B cell (primary cell): Measurements from ENCODE around the gene DISP2. TPM values are rescaled to one million over a fixed set of nuclear protein-coding genes. Genes with fewer than 3 reads are reported as not detected.
A peak's percentile ranks its signal among the peaks of the same experiment; 100 is the strongest.

Experiments
- ATAC-seq: fragments of 200-7000 bp; cut with Tn5 transposase; one replicate; pipeline ENCODE4 v1.10.0; 2021; ENCODE audit warnings: low read depth, mild to moderate bottlenecking, moderate number of reproducible peaks, moderate library complexity
- CTCF ChIA-PET: fragments of 350-600 bp; sonication (Branson Sonifier 250); formaldehyde crosslinking; loops from one replicate; lab custom pipeline; 2021; ENCODE audit warnings: antibody characterized with exemption, inconsistent platforms; lab: Charles Lee
- POLR2A ChIA-PET: fragments of 350-600 bp; sonication (Branson Sonifier 250); formaldehyde crosslinking; loops from one replicate; lab custom pipeline; 2021; ENCODE audit warnings: antibody characterized with exemption; lab: Charles Lee
- DNase-seq: peaks from one replicate; pipeline ENCODE4 v3.0.0; 2013
- H2AFZ ChIP-seq: 2 replicates; pipeline ENCODE4 v1.6.1; 2012; ENCODE audit warnings: mild to moderate bottlenecking, low read depth, low read length; ENCODE audit not compliant: insufficient read depth, poor library complexity, severe bottlenecking
- H3K27ac ChIP-seq, 2 donors: 1 replicate in 1 of 2; 2 replicates in 1 of 2; pipeline ENCODE4 v1.5.1; 2012 to 2013; ENCODE audit warnings: low read length in 2 of 2, mild to moderate bottlenecking in 2 of 2, moderate library complexity in 1 of 2
- H3K27me3 ChIP-seq, 4 experiments: fragments of 200-600 bp in 1 of 4; sonication (generic) in 1 of 4; replicated peaks in 1 of 4; 1 replicate in 2 of 4; 2 replicates in 2 of 4; pipeline versions ENCODE4 v1.6.1 to v1.7.0; 2013 to 2016; ENCODE audit warnings: low read length in 3 of 4, mild to moderate bottlenecking in 2 of 4, mixed read lengths in 1 of 4, moderate library complexity in 1 of 4; ENCODE audit not compliant: insufficient read depth in 4 of 4, control insufficient read depth in 3 of 4; ENCODE audit errors: control extremely low read depth in 1 of 4
- H3K36me3 ChIP-seq, 2 experiments: replicated peaks in 1 of 2; 1 replicate in 1 of 2; 2 replicates in 1 of 2; pipeline versions ENCODE4 v1.6.1 to v1.7.1; 2013; ENCODE audit warnings: low read length in 1 of 2; ENCODE audit not compliant: insufficient read depth in 2 of 2, control insufficient read depth in 1 of 2; ENCODE audit errors: control extremely low read depth in 1 of 2, extremely low read depth in 1 of 2
- H3K4me1 ChIP-seq, 2 donors: fragments of 200-600 bp in 1 of 2; sonication (generic) in 1 of 2; 1 replicate in 1 of 2; 2 replicates in 1 of 2; pipeline versions ENCODE4 v1.5.1 to v1.6.1; 2013 to 2017; ENCODE audit warnings: low read length in 2 of 2; ENCODE audit not compliant: control insufficient read depth in 2 of 2, insufficient read depth in 2 of 2
- H3K4me2 ChIP-seq: replicated peaks from 2 replicates; pipeline ENCODE3; 2012; ENCODE audit warnings: mild to moderate bottlenecking, low read depth, low read length; ENCODE audit not compliant: poor library complexity, severe bottlenecking
- H3K4me3 ChIP-seq, 5 experiments: fragments of 200-600 bp in 1 of 5; sonication (generic) in 1 of 5; 1 replicate in 3 of 5; 2 replicates in 2 of 5; pipeline versions ENCODE4 v1.5.1 to v1.7.0; 2011 to 2016; ENCODE audit warnings: low read length in 4 of 5, mild to moderate bottlenecking in 4 of 5, low read depth in 2 of 5, control low read depth in 1 of 5, moderate library complexity in 1 of 5; ENCODE audit not compliant: insufficient read depth in 1 of 5; ENCODE audit errors: control extremely low read depth in 1 of 5, extremely low read depth in 1 of 5
- H3K79me2 ChIP-seq: fragments of 200-600 bp; sonication (generic); one replicate; pipeline ENCODE4 v1.6.0; 2016; ENCODE audit warnings: low read length; ENCODE audit not compliant: control insufficient read depth, insufficient read depth
- H3K9ac ChIP-seq: fragments of 200-600 bp; sonication (generic); 2 replicates; pipeline ENCODE4 v1.6.1; 2017; ENCODE audit warnings: mild to moderate bottlenecking, low read length, moderate library complexity
- H3K9me3 ChIP-seq, 3 donors: one replicate each; pipeline versions ENCODE4 v1.6.1 to v1.7.1; 2013; ENCODE audit warnings: low read length in 2 of 3; ENCODE audit not compliant: control insufficient read depth in 2 of 3, insufficient read depth in 1 of 3; ENCODE audit errors: control extremely low read depth in 1 of 3
- H4K20me1 ChIP-seq: 2 replicates; pipeline ENCODE4 v1.6.0; 2012; ENCODE audit warnings: mild to moderate bottlenecking, low read length; ENCODE audit not compliant: insufficient read depth, control insufficient read depth, poor library complexity, severe bottlenecking
- H3K27ac Mint-ChIP-seq: one replicate; pipeline ENCODE4 v1.8.0; 2021; ENCODE audit warnings: mixed read lengths
- H3K27me3 Mint-ChIP-seq: one replicate; pipeline ENCODE4 v1.8.0; 2021; ENCODE audit warnings: mixed read lengths
- H3K4me1 Mint-ChIP-seq: one replicate; pipeline ENCODE4 v1.8.0; 2021; ENCODE audit warnings: mixed read lengths
- H3K4me3 Mint-ChIP-seq: one replicate; pipeline ENCODE4 v1.8.0; 2021; ENCODE audit warnings: mixed read lengths
- H3K9me3 Mint-ChIP-seq: one replicate; pipeline ENCODE4 v1.8.0; 2022; ENCODE audit warnings: mixed read lengths; ENCODE audit not compliant: insufficient read depth
- CTCF ChIP-seq: fragments of 200-600 bp; IDR thresholded peaks from one replicate; pipeline ENCODE4 v1.8.0; 2022; ENCODE audit warnings: antibody characterized with exemption, mild to moderate bottlenecking
- EZH2 ChIP-seq: IDR thresholded peaks from 2 replicates; pipeline ENCODE4 v1.6.1; 2012; ENCODE audit warnings: borderline replicate concordance, low read depth, mild to moderate bottlenecking, moderate library complexity, low read length; ENCODE audit not compliant: insufficient read depth, poor library complexity, severe bottlenecking
- WGBS: methylation state at CpG from one replicate; pipeline ENCODE4 v1.1.5; 2013; ENCODE audit warnings: missing lambda C conversion rate; ENCODE audit not compliant: insufficient coverage; 5-methylcytosine and 5-hydroxymethylcytosine counted together
- intact Hi-C: fragments of 100-400 bp; cut with micrococcal nuclease; formaldehyde crosslinking; loops from one replicate; pipeline ENCODE4 v1.10.0; 2022
- polyA plus RNA-seq: library from polyadenylated mRNA; depleted of rRNA; stranded (reverse); fragments of >200 nt; gene quantifications from 2 replicates; pipeline ENCODE4 v1.2.3, GENCODE V29; 2012
- total RNA-seq, 2 donors: library from RNA; stranded (reverse); fragments of 120-200 nt in 1 of 2; gene quantifications; 1 replicate in 1 of 2; 2 replicates in 1 of 2; pipeline versions ENCODE4 v1.2.3 to v1.2.4, GENCODE V29; 2013 to 2022

The DISP2 gene
- total and polyA plus RNA-seq, 2 donors (not counting 1 experiment from before 2014, with no cell fraction given), result 0.13 to 0.71 TPM

GRCh38 chr15:40335938-40336743, 21.9 kb upstream of the DISP2 start:
- H3K27me3 ChIP-seq, result peaks cover 0 to 12% (median 0%) of the 10 kb centered on the region in 4 experiments
- no peaks in the 10 kb centered on the region for H3K36me3 ChIP-seq
- H3K27me3 Mint-ChIP-seq, result peaks cover 4% of the 10 kb centered on the region
- H3K9ac ChIP-seq, result no peak overlapping the region
- H3K4me3 Mint-ChIP-seq, result no peak overlapping the region
- no peaks in the 10 kb centered on the region for H4K20me1 ChIP-seq
- no peaks in the 10 kb centered on the region for H3K9me3 Mint-ChIP-seq
- no peaks in the 10 kb centered on the region for H3K79me2 ChIP-seq
- TF ChIP-seq EZH2 (no peak), CTCF (no peak)
- no peak for DNase-seq
- H3K27ac ChIP-seq, result no peak overlapping the region
- H3K27ac Mint-ChIP-seq, result no peak overlapping the region
- no peak for ATAC-seq
- peaks cover 28% of the 10 kb centered on the region for H3K4me1 Mint-ChIP-seq
- 72% methylated on average over 9 of the region's 13 CpGs for WGBS
- H3K4me2 ChIP-seq, result peak overlapping the region; percentile 37
- ChIA-PET CTCF (interaction anchor here (1.0 to 15.0 kb wide), 20 partner anchors 8 to 650 kb away, joined by 3 to 382 read pairs (median 14); partner anchors contain the start of genes ANKRD63, DISP2, FSIP1 and INAFM2), POLR2A (interaction anchor here (1.3 to 1.7 kb wide), 2 partner anchors 13 to 58 kb away, joined by 3 to 4 read pairs; no protein-coding TSS in a partner anchor)
- H3K4me3 ChIP-seq, result no peak overlapping the region
- peaks cover 21 to 31% of the 10 kb centered on the region in 2 donors for H3K4me1 ChIP-seq
- H2AFZ ChIP-seq, result no peak overlapping the region
- no peaks in the 10 kb centered on the region for H3K9me3 ChIP-seq
- intact Hi-C loops, result no loop called here

- ChIA-PET POLR2A (interaction anchor here (1.3 to 1.7 kb wide), 2 partner anchors 14 to 59 kb away, joined by 3 to 4 read pairs; no protein-coding TSS in a partner anchor), CTCF (interaction anchor here (0.6 to 15.0 kb wide), 22 partner anchors 8 to 650 kb away, joined by 3 to 382 read pairs (median 12); partner anchors contain the start of genes ANKRD63, DISP2, FSIP1 and INAFM2)
- ATAC-seq, result no peak
- H4K20me1 ChIP-seq, result no peaks in the 10 kb centered on the region
- peaks cover 0 to 12% (median 0%) of the 10 kb centered on the region in 4 experiments for H3K27me3 ChIP-seq
- Mint-ChIP-seq H3K4me3 (no peak overlapping the region), H3K27ac (no peak overlapping the region), H3K27me3 (peaks cover 4% of the 10 kb centered on the region), H3K9me3 (no peaks in the 10 kb centered on the region), H3K4me1 (peaks cover 28% of the 10 kb centered on the region)
- no peak overlapping the region for H2AFZ ChIP-seq
- intact Hi-C loops, result no loop called here
- peak; percentile 49 for DNase-seq
- no peak overlapping the region for H3K9ac ChIP-seq
- no peaks in the 10 kb centered on the region for H3K9me3 ChIP-seq
- 9% methylated on average over 5 of the region's 5 CpGs for WGBS
- TF ChIP-seq EZH2, result no peak
- peak; percentile 21 for TF ChIP-seq CTCF
- peak overlapping the region; percentile 37 for H3K4me2 ChIP-seq
- no peak overlapping the region for H3K4me3 ChIP-seq
- peaks cover 21 to 31% of the 10 kb centered on the region in 2 donors for H3K4me1 ChIP-seq
- no peaks in the 10 kb centered on the region for H3K36me3 ChIP-seq
- no peak overlapping the region for H3K27ac ChIP-seq
- H3K79me2 ChIP-seq, result no peaks in the 10 kb centered on the region
These were observed 21.3 kb upstream of the DISP2 start for GRCh38 chr15:40336744-40337122.
